Measurements from ENCODE around the gene NFIA.

- TF ChIP-seq CTCF (IDR thresholded peaks at IDR 0.05) = no peak
- TF ChIP-seq POLR2A (IDR thresholded peaks at IDR 0.05) = no peak
These were observed 41.7 kb downstream of the NFIA start for GRCh38 chr1:61124078-61124477.

All from esophagus squamous epithelium (tissue), 4 donors.